ENCODE results near the gene FGF12. TPM values are rescaled to one million over a fixed set of nuclear protein-coding genes. Genes with fewer than 3 reads are reported as not detected.

The FGF12 gene
- total RNA-seq, 2 experiments from 2014 or later = not detected

GRCh38 chr3:192651836-192652512 is 75.4 kb downstream of the FGF12 start:
- Mint-ChIP-seq H3K27me3 (no peaks in the 10 kb centered on the region), H3K9me3 (no peaks in the 10 kb centered on the region), H3K36me3 (ENCODE audit: low read depth) (no peaks in the 10 kb centered on the region), H3K4me3 (no peak overlapping the region), H3K27ac (no peak overlapping the region), H3K4me1 (ENCODE audit: low read depth) (no peaks in the 10 kb centered on the region)
- POLR2A ChIA-PET = no interaction called here
- no peaks in the 10 kb centered on the region for H3K9me3 ChIP-seq (ENCODE audit: control insufficient read depth in 1 of 2, insufficient read depth in 1 of 2, low read length in 2 of 2)
- no peaks in the 10 kb centered on the region for H3K4me1 ChIP-seq (ENCODE audit: insufficient read depth, low read length)
- intact Hi-C loops (cut with DNase I, micrococcal nuclease) = no loop called here
- DNase-seq (no peak), ATAC-seq (ENCODE audit: poor library complexity) (no peak)
- no peaks in the 10 kb centered on the region for H3K36me3 ChIP-seq (ENCODE audit: insufficient read depth, low read length)
- CTCF ChIA-PET = no interaction called here
- H3K27ac ChIP-seq (ENCODE audit: low read depth in 1 of 2, low read length in 2 of 2) = no peak overlapping the region
- no peak overlapping the region for H3K4me3 ChIP-seq (ENCODE audit: low read length)
- H3K27me3 ChIP-seq (ENCODE audit: control insufficient read depth in 1 of 2, insufficient read depth in 2 of 2, low read length in 2 of 2) = no peaks in the 10 kb centered on the region
- no peak for TF ChIP-seq CTCF (IDR thresholded peaks at IDR 0.05)

GRCh38 chr3:192645437-192645836 is 81.9 kb downstream of the FGF12 start:
- H3K27me3 ChIP-seq (ENCODE audit: control insufficient read depth in 1 of 2, insufficient read depth in 2 of 2, low read length in 2 of 2) = no peaks in the 10 kb centered on the region
- Mint-ChIP-seq H3K9me3 (no peaks in the 10 kb centered on the region), H3K27me3 (no peaks in the 10 kb centered on the region), H3K4me1 (ENCODE audit: low read depth) (no peaks in the 10 kb centered on the region), H3K27ac (no peak overlapping the region), H3K4me3 (no peak overlapping the region), H3K36me3 (ENCODE audit: low read depth) (no peaks in the 10 kb centered on the region)
- TF ChIP-seq CTCF (IDR thresholded peaks at IDR 0.05) = no peak
- no peaks in the 10 kb centered on the region for H3K4me1 ChIP-seq (ENCODE audit: insufficient read depth, low read length)
- H3K4me3 ChIP-seq (ENCODE audit: low read length) = no peak overlapping the region
- ATAC-seq (ENCODE audit: poor library complexity) = no peak
- CTCF ChIA-PET = no interaction called here
- DNase-seq = no peak
- intact Hi-C loops (cut with DNase I, micrococcal nuclease) = no loop called here
- H3K36me3 ChIP-seq (ENCODE audit: insufficient read depth, low read length) = no peaks in the 10 kb centered on the region
- H3K27ac ChIP-seq (ENCODE audit: low read depth in 1 of 2, low read length in 2 of 2) = no peak overlapping the region
- no peaks in the 10 kb centered on the region for H3K9me3 ChIP-seq (ENCODE audit: control insufficient read depth in 1 of 2, insufficient read depth in 1 of 2, low read length in 2 of 2)
- POLR2A ChIA-PET = no interaction called here

GRCh38 chr3:192642651-192643050 is 84.7 kb downstream of the FGF12 start:
- ATAC-seq (ENCODE audit: poor library complexity) (no peak), DNase-seq (no peak)
- TF ChIP-seq CTCF (IDR thresholded peaks at IDR 0.05) = no peak
- CTCF ChIA-PET = no interaction called here
- H3K27ac ChIP-seq (ENCODE audit: low read depth in 1 of 2, low read length in 2 of 2) = no peak overlapping the region
- no peaks in the 10 kb centered on the region for H3K36me3 ChIP-seq (ENCODE audit: insufficient read depth, low read length)
- no peak overlapping the region for H3K4me3 ChIP-seq (ENCODE audit: low read length)
- POLR2A ChIA-PET = no interaction called here
- H3K4me1 Mint-ChIP-seq (ENCODE audit: low read depth) = no peaks in the 10 kb centered on the region
- no peaks in the 10 kb centered on the region for H3K27me3 ChIP-seq (ENCODE audit: control insufficient read depth in 1 of 2, insufficient read depth in 2 of 2, low read length in 2 of 2)
- no peak overlapping the region for H3K4me3 Mint-ChIP-seq
- H3K27ac Mint-ChIP-seq = no peak overlapping the region
- intact Hi-C loops (cut with DNase I, micrococcal nuclease) = no loop called here
- no peaks in the 10 kb centered on the region for H3K36me3 Mint-ChIP-seq (ENCODE audit: low read depth)
- no peaks in the 10 kb centered on the region for H3K9me3 Mint-ChIP-seq
- H3K9me3 ChIP-seq (ENCODE audit: control insufficient read depth in 1 of 2, insufficient read depth in 1 of 2, low read length in 2 of 2) = no peaks in the 10 kb centered on the region
- H3K27me3 Mint-ChIP-seq = no peaks in the 10 kb centered on the region
- no peaks in the 10 kb centered on the region for H3K4me1 ChIP-seq (ENCODE audit: insufficient read depth, low read length)
